ENCODE measurements around the gene IL12A. TPM values are rescaled to one million over a fixed set of nuclear protein-coding genes. Genes with fewer than 3 reads are reported as not detected.

The IL12A gene
- total and polyA plus RNA-seq, 10 of the 15 experiments (the other 5 are each of a cell fraction or from before 2014, with no cell fraction given): 0.50 to 10.9 (median 3.5) TPM

DNA sequence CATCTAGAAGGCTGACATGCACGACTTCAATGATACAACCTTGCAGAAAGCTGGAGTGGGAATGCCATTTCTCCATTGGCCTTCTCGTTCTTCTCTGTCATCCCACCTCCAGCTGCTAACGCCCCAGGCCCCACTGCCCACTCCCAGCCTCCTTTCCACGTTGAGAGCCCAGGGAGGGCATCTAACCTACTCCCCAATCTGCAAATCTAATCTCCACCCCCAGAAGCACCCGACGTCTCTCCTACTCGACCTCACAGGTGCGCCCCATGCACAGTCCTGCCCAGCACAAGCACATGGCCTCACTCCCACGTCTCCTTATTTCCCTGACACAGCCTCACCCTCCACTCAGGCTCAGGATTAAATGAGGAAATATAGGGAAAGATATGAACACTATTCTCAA, 33.4 kb downstream of the IL12A start (continued):
- no peak for TF ChIP-seq ZNF622 (IDR thresholded peaks at IDR 0.05)

DNA sequence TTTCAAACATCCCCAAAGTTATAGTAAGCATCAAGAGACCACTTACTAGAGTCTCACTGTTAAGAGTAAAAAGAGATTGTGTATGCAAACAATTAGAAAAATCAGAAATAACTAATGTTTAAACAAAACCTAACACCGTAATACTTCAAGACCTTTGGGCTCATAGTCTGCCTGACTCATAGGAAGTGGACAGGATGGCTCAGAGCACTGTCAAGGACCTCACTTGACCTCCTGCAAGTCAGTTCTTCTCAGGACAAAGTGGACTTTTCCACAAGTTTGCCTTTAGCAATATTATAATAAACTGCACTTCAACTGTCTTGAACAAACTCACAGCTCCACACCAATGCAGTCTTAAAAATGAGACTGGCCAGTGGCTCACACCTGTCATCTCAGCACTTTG, 34.8 kb downstream of the IL12A start:
- Histone ChIP-seq H3K4me3 (no peak overlapping the region), H2AFZ (ENCODE audit: control insufficient read depth, low read depth, low read length) (no peak overlapping the region), H3K9me3 (replicated peaks; ENCODE audit: control insufficient read depth, insufficient read depth, low read length) (no peaks in the 10 kb centered on the region), H3K27ac (ENCODE audit: control insufficient read depth, insufficient read depth) (no peak overlapping the region), H3K79me2 (ENCODE audit: control insufficient read depth, insufficient read depth, low read length) (no peaks in the 10 kb centered on the region), H3K36me3 (ENCODE audit: control insufficient read depth in 2 of 2, insufficient read depth in 2 of 2, low read length in 1 of 2) (no peaks in the 10 kb centered on the region), H3K27me3 (replicated peaks in 1 of 2; ENCODE audit: control insufficient read depth in 2 of 2, insufficient read depth in 2 of 2, low read length in 1 of 2) (no peaks in the 10 kb centered on the region), H4K20me1 (ENCODE audit: control insufficient read depth, insufficient read depth) (no peaks in the 10 kb centered on the region), H3K9ac (ENCODE audit: control insufficient read depth, insufficient read depth, low read length) (no peak overlapping the region), H3K4me1 (ENCODE audit: control insufficient read depth, insufficient read depth, low read length) (peaks cover 22% of the 10 kb centered on the region), H3K4me2 (ENCODE audit: control insufficient read depth, insufficient read depth) (no peak overlapping the region)
- ATAC-seq: no peak
- in situ Hi-C loops (cut with MboI) (loop anchor here (10.0 kb wide), 1 partner anchor 391 kb away; no protein-coding TSS in a partner anchor), intact Hi-C loops (cut with micrococcal nuclease; ENCODE audit: unreplicated experiment) (no loop called here)
- no peak for DNase-seq (ENCODE audit: low read depth, low spot score)
- FAIRE-seq: no peak
- ChIA-PET RAD21 (ENCODE audit: unreplicated experiment) (no interaction called here), POLR2A (no interaction called here), SMC1A (ENCODE audit: uncharacterized antibody, unreplicated experiment) (interaction anchor here (0.6 to 1.5 kb wide), 2 partner anchors 140 to 284 kb away, joined by 3 read pairs; no protein-coding TSS in a partner anchor), CTCF (interaction anchor here (0.8 to 2.1 kb wide), 4 partner anchors 9 to 398 kb away, joined by 3 to 6 read pairs (median 3); partner anchors contain the start of gene IL12A)
- WGBS (ENCODE audit: insufficient coverage, insufficient replicate concordance, low lambda C conversion rate, missing lambda C conversion rate): 53% methylated on average over 1 of the region's 1 CpG
- TF ChIP-seq NBN (IDR thresholded peaks at IDR 0.05): no peak
- TF ChIP-seq POLR2AphosphoS5 (IDR thresholded peaks at IDR 0.05; ENCODE audit: low read length): no peak
- TF ChIP-seq HDAC2 (IDR thresholded peaks at IDR 0.05): no peak
- no peak for TF ChIP-seq BCL11A (IDR thresholded peaks at IDR 0.05; ENCODE audit: low read depth, low read length)
- no peak for TF ChIP-seq MTA3 (IDR thresholded peaks at IDR 0.05; ENCODE audit: borderline replicate concordance, low read length)
- no peak for TF ChIP-seq YBX1 (IDR thresholded peaks at IDR 0.05)
- TF ChIP-seq WRNIP1 (IDR thresholded peaks at IDR 0.05; ENCODE audit: borderline replicate concordance, low read depth, low read length): no peak
- TF ChIP-seq DPF2 (IDR thresholded peaks at IDR 0.05): no peak
- TF ChIP-seq, protein P1, sequence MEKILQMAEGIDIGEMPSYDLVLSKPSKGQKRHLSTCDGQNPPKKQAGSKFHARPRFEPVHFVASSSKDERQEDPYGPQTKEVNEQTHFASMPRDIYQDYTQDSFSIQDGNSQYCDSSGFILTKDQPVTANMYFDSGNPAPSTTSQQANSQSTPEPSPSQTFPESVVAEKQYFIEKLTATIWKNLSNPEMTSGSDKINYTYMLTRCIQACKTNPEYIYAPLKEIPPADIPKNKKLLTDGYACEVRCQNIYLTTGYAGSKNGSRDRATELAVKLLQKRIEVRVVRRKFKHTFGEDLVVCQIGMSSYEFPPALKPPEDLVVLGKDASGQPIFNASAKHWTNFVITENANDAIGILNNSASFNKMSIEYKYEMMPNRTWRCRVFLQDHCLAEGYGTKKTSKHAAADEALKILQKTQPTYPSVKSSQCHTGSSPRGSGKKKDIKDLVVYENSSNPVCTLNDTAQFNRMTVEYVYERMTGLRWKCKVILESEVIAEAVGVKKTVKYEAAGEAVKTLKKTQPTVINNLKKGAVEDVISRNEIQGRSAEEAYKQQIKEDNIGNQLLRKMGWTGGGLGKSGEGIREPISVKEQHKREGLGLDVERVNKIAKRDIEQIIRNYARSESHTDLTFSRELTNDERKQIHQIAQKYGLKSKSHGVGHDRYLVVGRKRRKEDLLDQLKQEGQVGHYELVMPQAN (conservative IDR thresholded peaks at IDR 0.05): no peak
- TF ChIP-seq RAD51 (IDR thresholded peaks at IDR 0.05): no peak
- no peak for TF ChIP-seq RCOR1 (conservative IDR thresholded peaks at IDR 0.05; ENCODE audit: low read depth, low read length)
- TF ChIP-seq, protein P2, sequence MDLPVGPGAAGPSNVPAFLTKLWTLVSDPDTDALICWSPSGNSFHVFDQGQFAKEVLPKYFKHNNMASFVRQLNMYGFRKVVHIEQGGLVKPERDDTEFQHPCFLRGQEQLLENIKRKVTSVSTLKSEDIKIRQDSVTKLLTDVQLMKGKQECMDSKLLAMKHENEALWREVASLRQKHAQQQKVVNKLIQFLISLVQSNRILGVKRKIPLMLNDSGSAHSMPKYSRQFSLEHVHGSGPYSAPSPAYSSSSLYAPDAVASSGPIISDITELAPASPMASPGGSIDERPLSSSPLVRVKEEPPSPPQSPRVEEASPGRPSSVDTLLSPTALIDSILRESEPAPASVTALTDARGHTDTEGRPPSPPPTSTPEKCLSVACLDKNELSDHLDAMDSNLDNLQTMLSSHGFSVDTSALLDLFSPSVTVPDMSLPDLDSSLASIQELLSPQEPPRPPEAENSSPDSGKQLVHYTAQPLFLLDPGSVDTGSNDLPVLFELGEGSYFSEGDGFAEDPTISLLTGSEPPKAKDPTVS (IDR thresholded peaks at IDR 0.05; ENCODE audit: low read depth, low read length): no peak
- TF ChIP-seq CBX5 (IDR thresholded peaks at IDR 0.05; ENCODE audit: low read depth): no peak
- TF ChIP-seq HCFC1 (IDR thresholded peaks at IDR 0.05; ENCODE audit: low read length): no peak
- no peak for TF ChIP-seq ZSCAN29 (IDR thresholded peaks at IDR 0.05)
- TF ChIP-seq JUNB (IDR thresholded peaks at IDR 0.05): no peak
- TF ChIP-seq CBX3 (IDR thresholded peaks at IDR 0.05; ENCODE audit: borderline replicate concordance, low read depth): no peak
- TF ChIP-seq KLF5 (IDR thresholded peaks at IDR 0.05; ENCODE audit: partially characterized antibody): no peak
- BruUV-seq (replicated peaks): no TSS peak
